HCT116 (cell line): Measurements from ENCODE around the gene PACSIN2. TPM values are rescaled to one million over a fixed set of nuclear protein-coding genes. Genes with fewer than 3 reads are reported as not detected.

Experiments used
- ATAC-seq: fragments of 200-7000 bp; cut with Tn5 transposase; 2 replicates; pipeline ENCODE4 v1.9.1; 2020; ENCODE audit warnings: mild to moderate bottlenecking, moderate library complexity
- BruUV-seq: library from RNA; stranded (reverse); fragments of 400-500 nt; replicated peaks from 2 replicates; lab custom pipeline; 2021; lab: Mats Ljungman, UMichigan
- CTCF ChIA-PET: fragments of 300-600 bp; sonication (Branson Sonifier 250); formaldehyde crosslinking; loops from one replicate; lab custom pipeline; 2021; ENCODE audit warnings: antibody characterized with exemption; lab: Charles Lee
- POLR2A ChIA-PET: fragments of 300-600, 350-600 bp; sonication (Branson Sonifier 250); formaldehyde crosslinking; loops from one replicate; lab custom pipeline; 2021; ENCODE audit warnings: antibody characterized with exemption; lab: Charles Lee
- RAD21 ChIA-PET, 2 experiments: fragments of 300-600 bp; sonication (Branson Sonifier 250); formaldehyde crosslinking; loops; one replicate each; lab custom pipeline; 2023; ENCODE audit warnings: low total read pairs in 2 of 2; ENCODE audit not compliant: uncharacterized antibody in 2 of 2, unreplicated experiment in 2 of 2, low non-redundant PET in 1 of 2; lab: Charles Lee
- DNase-seq: peaks from one replicate; pipeline ENCODE4 v3.0.0-alpha.2; 2010; ENCODE audit warnings: low read depth, low spot score
- H2AFZ ChIP-seq: fragments of 200-600 bp; shearing (Covaris generic), sonication (generic); 2 replicates; pipeline ENCODE4 v1.6.1; 2017; ENCODE audit warnings: low read depth, mixed run types, mixed read lengths, antibody characterized with exemption, low read length; ENCODE audit not compliant: poor library complexity, severe bottlenecking
- H3K27ac ChIP-seq: 2 replicates; pipeline ENCODE4 v1.5.1; 2012; ENCODE audit warnings: low read depth, low read length
- H3K27me3 ChIP-seq: fragments of 200-600 bp; sonication (generic); 2 replicates; pipeline ENCODE4 v1.6.1; 2016; ENCODE audit warnings: mixed run types, low read length, mixed read lengths; ENCODE audit not compliant: insufficient read depth
- H3K36me3 ChIP-seq, 2 experiments: fragments of 200-500 bp in 1 of 2; fragments of 200-600 bp in 1 of 2; sonication (Bioruptor generic) in 1 of 2; sonication (generic) in 1 of 2; 2 replicates each; pipeline versions ENCODE4 v1.5.1 to v1.6.1; 2014 to 2016; ENCODE audit warnings: low read length in 2 of 2, inconsistent platforms in 1 of 2, mixed read lengths in 1 of 2, mixed run types in 1 of 2; ENCODE audit not compliant: insufficient read depth in 2 of 2, control insufficient read depth in 1 of 2
- H3K4me1 ChIP-seq, 2 experiments: fragments of 200-600 bp in 1 of 2; sonication (generic) in 1 of 2; 2 replicates each; pipeline versions ENCODE4 v1.5.1 to v1.6.1; 2012 to 2017; ENCODE audit warnings: low read length in 2 of 2, inconsistent platforms in 1 of 2, mild to moderate bottlenecking in 1 of 2, mixed read lengths in 1 of 2, mixed run types in 1 of 2, moderate library complexity in 1 of 2; ENCODE audit not compliant: insufficient read depth in 2 of 2, control insufficient read depth in 1 of 2
- H3K4me2 ChIP-seq: fragments of 200-600 bp; sonication (generic); 2 replicates; pipeline ENCODE4 v1.6.1; 2017; ENCODE audit warnings: mixed run types, low read length, mixed read lengths
- H3K4me3 ChIP-seq, 2 experiments: fragments of 200-600 bp in 1 of 2; sonication (generic) in 1 of 2; replicated peaks in 1 of 2; 2 replicates each; pipeline ENCODE4 v1.5.1; 2011 to 2016; ENCODE audit warnings: low read length in 2 of 2, control low read depth in 1 of 2, low read depth in 1 of 2, mild to moderate bottlenecking in 1 of 2, mixed read lengths in 1 of 2, mixed run types in 1 of 2
- H3K79me2 ChIP-seq: fragments of 200-600 bp; sonication (generic); 2 replicates; pipeline ENCODE4 v1.6.1; 2017; ENCODE audit warnings: mild to moderate bottlenecking, mixed run types, low read length, moderate library complexity, mixed read lengths; ENCODE audit not compliant: insufficient read depth
- H3K9ac ChIP-seq: fragments of 200-600 bp; sonication (generic); 2 replicates; pipeline ENCODE4 v1.6.1; 2016; ENCODE audit warnings: low read length, mixed read lengths
- H3K9me2 ChIP-seq: fragments of 200-600 bp; sonication (generic), shearing (Covaris generic); 2 replicates; pipeline ENCODE4 v1.6.1; 2017; ENCODE audit warnings: mixed run types, mild to moderate bottlenecking, moderate library complexity; ENCODE audit not compliant: insufficient read depth
- H3K9me3 ChIP-seq, 2 experiments: fragments of 200-500 bp in 1 of 2; fragments of 200-600 bp in 1 of 2; sonication (Bioruptor generic) in 1 of 2; sonication (generic) in 1 of 2; 2 replicates each; pipeline ENCODE4 v1.6.1; 2014 to 2017; ENCODE audit warnings: low read length in 2 of 2, mixed read lengths in 2 of 2, inconsistent platforms in 1 of 2, low read depth in 1 of 2, mild to moderate bottlenecking in 1 of 2, mixed run types in 1 of 2, moderate library complexity in 1 of 2; ENCODE audit not compliant: control insufficient read depth in 1 of 2, insufficient read depth in 1 of 2
- H4K20me1 ChIP-seq: fragments of 200-600 bp; sonication (generic), shearing (Covaris generic); 2 replicates; pipeline ENCODE4 v1.6.1; 2017; ENCODE audit warnings: mixed run types, mild to moderate bottlenecking, moderate library complexity; ENCODE audit not compliant: insufficient read depth
- JUND ChIP-seq: IDR thresholded peaks from 2 replicates; pipeline ENCODE4 v1.6.1; 2012
- POLR2AphosphoS5 ChIP-seq: IDR thresholded peaks from 2 replicates; pipeline ENCODE4 v1.6.1; 2011; ENCODE audit warnings: mild to moderate bottlenecking, low read depth, low read length, moderate library complexity
- TCF7L2 ChIP-seq: IDR thresholded peaks from 2 replicates; pipeline ENCODE4 v1.7.0; 2011; ENCODE audit warnings: borderline replicate concordance, inconsistent platforms; ENCODE audit not compliant: insufficient read depth, insufficient read length; ENCODE audit errors: extremely low read depth
- ZNF274 ChIP-seq: fragments of 200-500 bp; sonication (Bioruptor generic); IDR thresholded peaks from 2 replicates; pipeline ENCODE4 v1.6.1; 2014; ENCODE audit warnings: mild to moderate bottlenecking, low read depth, low read length, inconsistent platforms
- intact Hi-C: fragments of 100-400 bp; cut with micrococcal nuclease; formaldehyde crosslinking; loops from 2 replicates; pipeline ENCODE4 v1.10.0; 2022
- total RNA-seq: library from RNA; stranded (reverse); gene quantifications from one replicate; pipeline ENCODE4 v1.2.1, GENCODE V29; 2021; ENCODE audit not compliant: unreplicated experiment
- TF ChIP-seq, protein P1 (sequence below): IDR thresholded peaks from 2 replicates; pipeline ENCODE4 v1.6.1; 2012

Gene PACSIN2
- total RNA-seq, 1 experiment from 2014 or later: 48.2 TPM

DNA sequence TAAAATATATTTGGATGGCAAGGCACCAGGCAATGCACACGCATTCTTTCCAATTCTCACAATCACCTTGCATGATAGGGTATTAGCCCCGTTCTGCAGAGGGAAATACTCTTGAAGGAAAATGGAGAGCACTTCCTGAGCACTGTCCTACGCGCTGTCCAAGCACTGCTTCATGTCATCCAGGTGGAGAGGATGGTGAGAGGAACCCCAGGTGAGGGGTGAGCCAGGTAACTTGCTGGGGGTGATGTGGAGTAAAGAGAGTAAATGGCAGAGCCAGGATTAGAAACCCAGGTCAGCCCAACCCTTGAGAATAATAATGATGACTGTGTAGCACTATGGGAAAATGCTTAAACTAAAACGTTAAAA is 711 bp upstream of the PACSIN2 start:
- H3K4me1 ChIP-seq: peaks cover 38% of the 10 kb centered on the region in 2 experiments
- H2AFZ ChIP-seq: no peak overlapping the region
- H3K27ac ChIP-seq: no peak overlapping the region
- peak overlapping the region; percentile 80 for H3K4me2 ChIP-seq
- TF ChIP-seq POLR2AphosphoS5 (no peak), JUND (no peak)
- TF ChIP-seq, protein P1, sequence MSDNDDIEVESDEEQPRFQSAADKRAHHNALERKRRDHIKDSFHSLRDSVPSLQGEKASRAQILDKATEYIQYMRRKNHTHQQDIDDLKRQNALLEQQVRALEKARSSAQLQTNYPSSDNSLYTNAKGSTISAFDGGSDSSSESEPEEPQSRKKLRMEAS: no peak
- no peaks in the 10 kb centered on the region for H3K9me3 ChIP-seq
- intact Hi-C loops: no loop called here
- peaks cover 5% of the 10 kb centered on the region; the same call in 1 of the 2 replicates for H4K20me1 ChIP-seq
- peak overlapping the region; percentile 51 to 88 for H3K4me3 ChIP-seq
- RAD21 ChIA-PET: no interaction called here
- CTCF ChIA-PET: interaction anchor here (0.7 to 1.5 kb wide), 2 partner anchors 74 to 85 kb away, joined by 3 read pairs; no protein-coding TSS in a partner anchor
- H3K36me3 ChIP-seq: no peaks in the 10 kb centered on the region
- no peaks in the 10 kb centered on the region for H3K27me3 ChIP-seq
- H3K9ac ChIP-seq: peak overlapping the region; percentile 81
- ATAC-seq (no peak), DNase-seq (no peak)
- H3K79me2 ChIP-seq: peaks cover 36% of the 10 kb centered on the region
- BruUV-seq: TSS peak; percentile 97
- POLR2A ChIA-PET: interaction anchor here (0.6 to 4.1 kb wide), 13 partner anchors 8 to 401 kb away, joined by 3 to 33 read pairs (median 3); partner anchors contain the start of gene POLDIP3
- no peaks in the 10 kb centered on the region for H3K9me2 ChIP-seq

DNA sequence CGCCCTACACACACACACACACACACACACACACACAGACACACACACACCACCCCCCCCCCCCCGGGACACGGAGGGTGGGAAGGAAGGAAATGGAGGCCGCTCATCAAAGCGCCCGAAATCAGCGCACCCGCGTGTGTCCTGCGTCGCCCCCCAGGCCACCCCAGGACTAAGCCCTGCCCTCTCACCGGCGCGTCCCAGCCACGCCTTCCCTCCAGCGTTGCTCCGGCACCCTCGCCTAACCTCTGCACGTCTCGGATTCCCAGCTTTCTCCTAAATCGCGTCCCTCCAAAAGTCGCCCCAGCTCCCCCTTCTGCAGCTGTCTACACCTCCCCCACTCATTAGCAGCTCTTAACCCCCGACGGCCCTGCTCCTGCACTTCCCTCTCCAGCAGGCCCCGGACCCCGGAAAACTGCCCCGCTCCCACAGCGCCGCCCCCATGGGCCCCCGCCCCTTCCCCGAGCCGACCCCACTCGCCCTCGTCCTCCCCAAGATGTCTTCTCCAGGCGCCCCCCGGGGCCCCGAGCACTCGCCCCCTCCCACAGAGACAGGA is 557 bp downstream of the PACSIN2 start:
- Histone ChIP-seq H3K9me3 (no peaks in the 10 kb centered on the region), H3K79me2 (peaks cover 47% of the 10 kb centered on the region), H3K4me3 (peak overlapping the region; percentile 84 to 88), H2AFZ (no peak overlapping the region), H3K27me3 (no peaks in the 10 kb centered on the region), H4K20me1 (peaks cover 5% of the 10 kb centered on the region; the same call in 1 of the 2 replicates), H3K4me2 (peak overlapping the region; percentile 80), H3K9me2 (no peaks in the 10 kb centered on the region), H3K27ac (peak overlapping the region; percentile 71; the same call in 1 of the 2 replicates), H3K4me1 (peaks cover 38% of the 10 kb centered on the region in 2 experiments), H3K36me3 (no peaks in the 10 kb centered on the region), H3K9ac (peak overlapping the region; percentile 81)
- TF ChIP-seq ZNF274 (no peak), TCF7L2 (peak; percentile 44)
- CTCF ChIA-PET: interaction anchor here (1.5 to 1.6 kb wide), 2 partner anchors 20 to 76 kb away, joined by 3 to 4 read pairs; no protein-coding TSS in a partner anchor
- BruUV-seq: no TSS peak
- ATAC-seq (peak; percentile 57), DNase-seq (no peak)
- RAD21 ChIA-PET: interaction anchor here (0.6 to 0.8 kb wide), 5 partner anchors 18 to 286 kb away, joined by 3 to 8 read pairs (median 4); no protein-coding TSS in a partner anchor
- POLR2A ChIA-PET: interaction anchor here (0.6 to 4.1 kb wide), 10 partner anchors 8 to 400 kb away, joined by 3 to 33 read pairs (median 4); partner anchors contain the start of gene POLDIP3
- intact Hi-C loops: no loop called here
